GM21360 (cell line): ENCODE data around the gene CXorf58.
A peak's percentile ranks its signal among the peaks of the same experiment; 100 is the strongest.
"Not testable (repeated sequence)": the region's sequence is repeated elsewhere in the genome, so short reads cannot be mapped to it uniquely, and the experiment has no call there.

Source experiments
- ATAC-seq: cut with Tn5 transposase; IDR thresholded peaks from one replicate; pipeline ENCODE4 v1.9.1; 2021; ENCODE audit warnings: mild to moderate bottlenecking, moderate library complexity; ENCODE audit not compliant: unreplicated experiment

The CXorf58 gene

DNA sequence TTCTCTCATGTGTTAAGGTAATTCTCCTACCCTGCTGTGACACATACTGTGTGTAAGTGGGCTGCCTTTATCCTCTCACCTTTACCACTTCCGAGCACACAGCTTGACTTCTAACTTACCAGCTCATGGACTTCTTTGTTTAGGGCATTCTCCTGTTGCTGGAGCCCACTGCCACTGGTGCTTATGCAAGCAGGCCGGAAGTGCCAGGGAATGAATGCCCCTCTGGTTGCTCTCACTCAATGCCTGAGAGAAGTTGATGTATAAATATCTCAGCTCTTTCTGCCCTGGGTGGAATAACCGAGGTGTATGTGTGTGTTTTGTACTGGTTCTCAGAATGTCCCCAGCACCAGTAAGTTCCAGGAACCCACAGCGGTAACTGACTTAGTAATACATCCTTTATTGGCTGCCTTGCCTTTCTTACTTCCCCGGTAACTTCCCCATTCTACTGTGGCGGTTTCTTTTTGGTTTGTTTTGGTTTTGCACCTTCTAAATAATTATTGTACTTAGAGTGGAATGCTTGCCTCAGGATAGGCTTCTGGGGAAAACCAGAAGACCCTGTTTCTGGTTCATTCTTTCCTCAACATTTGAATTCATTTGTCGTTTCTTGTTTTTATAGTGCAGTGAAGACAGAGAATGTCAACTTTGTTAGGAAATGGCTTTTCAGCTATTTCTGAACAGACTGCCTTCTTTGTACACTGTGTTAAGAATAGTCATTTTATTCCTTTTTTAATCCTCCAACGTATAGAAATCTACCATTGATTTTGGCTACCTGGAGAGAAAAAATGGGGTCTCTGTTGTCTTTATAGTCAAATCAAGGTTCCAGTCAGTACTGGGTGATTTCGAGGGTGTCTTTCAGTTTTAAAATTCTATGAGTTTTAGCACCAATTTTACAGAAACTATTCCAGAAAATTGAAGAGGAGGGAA, 45.4 kb downstream of the CXorf58 start:
- ATAC-seq, result peak; percentile 88

DNA sequence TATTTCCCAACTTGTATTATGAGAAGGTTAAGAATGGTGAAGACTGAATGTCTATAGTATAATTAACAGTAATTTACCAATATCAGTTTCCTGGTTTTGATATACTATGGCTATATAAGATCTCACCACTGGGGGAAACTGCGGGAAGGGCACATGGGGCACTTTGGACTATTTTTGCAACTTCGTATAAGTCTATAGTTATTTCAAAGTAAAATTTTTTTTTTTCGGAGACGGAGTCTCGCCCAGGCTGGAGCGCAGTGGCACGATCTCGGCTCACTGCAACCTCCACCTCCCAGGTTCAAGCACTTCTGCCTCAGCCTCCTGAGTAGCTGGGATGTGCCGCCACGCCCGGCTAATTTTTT, 46.1 kb downstream of the CXorf58 start:
- ATAC-seq, result no peak

DNA sequence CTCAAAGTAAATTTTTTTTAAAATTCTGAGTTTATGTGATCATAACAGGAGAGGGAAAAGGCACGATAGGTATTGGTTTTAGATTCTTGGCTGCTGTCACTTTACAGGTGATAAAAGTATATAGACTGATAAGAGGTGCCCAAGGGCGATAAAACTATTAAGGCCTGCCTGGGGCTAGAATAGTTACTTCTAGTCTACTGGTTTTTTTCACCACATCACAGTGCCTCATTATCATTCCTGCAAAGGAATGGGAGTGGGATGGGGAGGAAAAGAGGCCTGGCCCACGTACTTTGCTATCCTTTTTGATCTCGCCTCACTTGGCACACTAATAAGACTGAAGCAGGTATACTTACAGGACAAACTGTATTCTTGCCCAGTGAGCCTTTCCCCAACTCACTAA, 46.6 kb downstream of the CXorf58 start:
- no peak for ATAC-seq

DNA sequence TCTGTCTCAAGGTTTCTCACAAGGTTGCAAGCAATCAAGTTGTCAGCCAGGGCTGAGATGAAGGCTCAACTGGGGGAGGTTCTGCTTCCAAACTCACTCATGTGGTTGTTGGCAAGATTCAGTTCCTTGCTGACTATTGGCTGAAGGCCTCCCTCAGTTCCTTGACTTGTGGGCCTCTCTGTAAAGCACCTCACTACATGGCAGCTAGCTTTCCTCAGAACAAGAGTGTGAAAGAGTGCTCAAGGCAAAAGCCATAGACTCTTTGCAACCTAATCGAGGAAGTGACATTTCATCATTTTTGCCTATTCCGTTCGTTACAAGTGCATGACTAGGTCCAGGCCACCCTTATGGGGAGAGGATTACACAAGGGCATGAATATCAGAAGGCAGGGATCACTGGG, 52.0 kb downstream of the CXorf58 start:
- no peak for ATAC-seq

DNA sequence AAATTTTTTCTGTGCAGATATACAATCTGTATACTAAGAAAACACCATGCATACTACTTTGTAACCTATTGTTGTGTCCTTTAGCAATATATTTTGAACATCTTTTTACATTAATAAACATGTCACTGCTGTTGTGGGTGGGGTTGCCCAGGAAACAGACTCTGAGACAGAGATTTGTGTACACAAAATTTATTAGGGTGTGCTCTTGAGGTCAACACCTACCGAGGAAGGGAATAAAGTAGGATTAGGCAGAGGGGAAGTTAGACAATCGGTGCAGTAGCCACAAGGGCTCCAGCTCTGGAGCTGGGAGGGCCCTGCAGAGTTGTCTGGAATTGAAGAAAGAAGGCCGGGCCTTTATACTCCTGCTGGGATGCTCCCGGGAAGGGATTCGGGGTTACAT, 56.4 kb downstream of the CXorf58 start:
- no peak for ATAC-seq

DNA sequence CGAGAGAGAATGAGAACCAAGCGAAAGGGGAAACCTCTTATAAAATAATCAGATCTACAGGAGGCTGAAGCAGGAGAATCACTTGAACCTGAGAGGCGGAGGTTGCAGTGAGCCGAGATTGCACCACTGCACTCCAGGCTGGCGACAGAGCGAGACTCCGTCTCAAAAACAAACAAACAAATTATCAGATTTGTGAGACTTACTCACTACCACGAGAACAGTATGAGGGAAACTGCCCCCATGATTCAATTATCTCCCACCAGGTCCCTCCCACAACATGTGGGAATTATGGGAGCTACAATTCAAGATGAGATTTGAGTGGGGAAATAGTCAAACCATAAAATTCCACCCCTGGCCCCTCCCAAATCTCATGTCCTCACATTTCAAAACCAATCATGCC, 57.8 kb downstream of the CXorf58 start:
- not testable (repeated sequence) for ATAC-seq

DNA sequence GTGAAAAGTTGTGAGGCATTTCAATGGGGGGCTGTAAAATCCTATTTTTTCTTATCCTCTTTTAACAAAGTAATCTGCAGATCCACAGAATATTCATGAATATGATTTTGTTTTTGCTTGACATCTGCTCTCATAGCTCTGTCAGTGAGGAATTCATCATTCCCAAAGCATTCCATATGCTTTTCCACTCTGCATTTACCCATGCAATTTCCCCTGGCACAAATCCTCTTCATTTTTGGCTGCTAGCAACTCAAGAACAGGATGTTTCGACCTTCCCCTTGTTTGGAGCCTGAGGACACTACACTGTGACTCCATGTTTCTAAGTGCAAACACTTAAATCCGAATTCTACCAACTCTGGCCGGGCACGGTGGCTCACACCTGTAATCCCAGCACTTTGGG, 70.7 kb downstream of the CXorf58 start:
- no peak for ATAC-seq

DNA sequence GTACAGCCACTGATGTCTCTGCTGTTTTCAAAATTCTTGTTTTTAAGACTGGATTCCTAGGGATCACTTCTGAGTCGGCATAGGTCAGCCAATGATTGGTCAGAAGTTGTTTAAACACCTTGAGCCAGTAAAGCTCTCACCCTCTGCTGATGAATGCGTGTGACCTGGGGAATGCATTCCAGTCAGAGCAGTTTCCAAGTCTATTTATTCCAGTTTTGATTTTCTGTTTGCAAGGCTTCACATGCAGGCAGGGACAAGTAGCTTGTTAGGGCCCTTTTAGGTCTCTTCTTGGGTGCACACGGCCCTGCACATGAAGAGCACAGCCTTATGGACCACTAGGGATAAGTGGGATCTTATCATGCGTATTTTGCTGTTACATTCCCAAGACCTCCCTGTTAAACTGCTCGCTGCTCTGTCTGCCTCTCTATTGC, 72.2 kb downstream of the CXorf58 start:
- ATAC-seq, result no peak

DNA sequence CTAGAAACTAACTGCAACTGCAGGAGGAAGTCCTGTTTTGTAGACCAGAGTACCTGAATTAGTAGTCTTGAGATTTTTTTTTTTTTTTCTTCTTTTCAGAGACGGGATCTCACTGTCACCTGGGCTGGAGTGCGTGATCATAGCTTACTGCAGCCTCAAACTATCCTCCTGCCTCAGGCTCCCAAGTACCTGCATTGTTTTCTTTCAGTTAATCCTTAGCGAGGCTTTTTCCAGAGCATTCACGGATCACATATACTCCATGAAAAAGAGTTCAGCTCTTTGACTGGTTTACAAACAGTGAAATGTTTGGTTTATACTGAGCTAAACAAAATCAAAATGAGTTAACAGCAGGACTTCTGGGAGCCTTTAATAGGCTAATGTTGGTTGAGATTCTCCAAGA, 73.4 kb downstream of the CXorf58 start:
- ATAC-seq, result no peak

DNA sequence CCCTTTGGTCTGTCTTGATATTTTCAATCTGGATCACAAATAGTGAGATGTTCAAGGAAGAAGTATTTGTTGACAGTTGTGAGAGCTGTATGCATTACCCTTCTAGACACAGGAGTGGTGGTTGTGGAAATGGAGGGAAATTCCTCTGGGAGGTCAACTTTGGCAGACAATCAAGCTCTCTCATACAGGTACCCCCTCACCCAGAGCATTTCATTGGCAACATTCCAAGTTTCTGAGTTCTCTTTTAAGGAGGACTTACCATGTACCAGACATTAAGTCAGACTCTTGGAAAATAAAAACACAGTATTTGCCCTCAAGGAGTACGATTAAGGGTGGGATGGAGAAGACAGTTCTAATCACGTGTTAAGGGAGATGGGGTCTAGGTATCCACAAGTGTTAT, 73.9 kb downstream of the CXorf58 start:
- no peak for ATAC-seq

DNA sequence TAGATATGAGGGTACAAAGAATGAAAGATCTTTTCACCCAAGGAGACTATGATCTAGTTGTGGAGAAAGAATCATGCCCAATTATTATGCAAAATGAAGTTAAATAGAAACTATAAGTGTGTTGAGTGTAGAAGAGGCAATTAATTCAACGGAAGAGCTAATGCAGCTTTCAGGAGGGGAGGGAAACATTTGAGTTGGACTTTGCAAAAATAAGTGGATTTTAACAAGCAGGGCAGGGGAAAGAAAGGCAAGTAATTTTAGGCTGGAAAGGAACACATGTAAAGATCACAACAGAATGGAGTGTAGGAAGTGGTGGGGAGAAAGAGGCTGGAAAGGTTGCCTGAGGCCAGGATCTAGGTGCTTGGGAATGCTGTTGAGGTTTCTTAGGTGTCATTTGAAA, 75.1 kb downstream of the CXorf58 start:
- ATAC-seq, result no peak
